Neuron (in vitro differentiated cells): ENCODE measurements around the gene CCHCR1.

Source experiments
- H2AFZ ChIP-seq: one replicate; pipeline ENCODE4 v1.6.1; 2013; ENCODE audit warnings: low read depth, mild to moderate bottlenecking, inconsistent platforms, low read length, moderate library complexity
- H3K27me3 ChIP-seq: one replicate; pipeline ENCODE4 v1.6.1; 2013; ENCODE audit warnings: low read length; ENCODE audit not compliant: insufficient read depth
- H3K36me3 ChIP-seq: one replicate; pipeline ENCODE4 v1.6.1; 2013; ENCODE audit warnings: low read length; ENCODE audit not compliant: insufficient read depth
- H3K4me1 ChIP-seq: one replicate; pipeline ENCODE4 v1.6.1; 2013; ENCODE audit warnings: low read length; ENCODE audit not compliant: insufficient read depth
- H3K4me3 ChIP-seq: 2 replicates; pipeline ENCODE4 v1.5.1; 2013; ENCODE audit warnings: mild to moderate bottlenecking, low read length, moderate library complexity
- H3K9me3 ChIP-seq: one replicate; pipeline ENCODE4 v1.6.1; 2013; ENCODE audit warnings: low read length

The CCHCR1 gene

DNA sequence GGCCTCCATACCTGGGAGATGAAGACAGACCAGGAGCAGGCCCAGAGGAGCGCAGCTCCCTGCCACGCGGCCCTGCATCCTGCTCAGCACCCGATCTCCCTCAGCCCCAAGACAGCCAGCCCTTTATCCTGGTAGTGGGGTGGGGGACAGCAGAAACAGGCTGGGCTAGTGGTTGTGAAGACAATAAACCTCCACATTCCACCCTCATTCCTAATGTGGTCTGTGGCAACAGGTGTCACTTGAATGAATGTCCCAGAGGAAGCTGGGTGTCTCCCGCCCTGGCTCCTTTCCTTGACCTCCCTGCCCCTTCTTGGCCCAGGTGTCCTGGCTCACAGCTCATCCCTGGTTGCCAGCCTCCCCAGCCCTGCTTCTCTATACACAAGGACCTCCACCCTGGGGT lies 45.1 kb downstream of the CCHCR1 start, which contains the start of gene C6orf15:
C6orf15 (minus strand) TSS at position 98 of the 400 bp plus-strand sequence; CDS start at position 78, 20 bp downstream.
- Histone ChIP-seq H3K36me3 (no peaks in the 10 kb centered on the region), H3K4me3 (no peak within 1 kb of the TSS), H3K27me3 (peaks cover 24% of the 10 kb centered on the region), H3K4me1 (no peaks in the 10 kb centered on the region), H2AFZ (no peak within 1 kb of the TSS), H3K9me3 (no peaks in the 10 kb centered on the region)

- no peaks in the 10 kb centered on the region for H3K36me3 ChIP-seq
- H3K4me3 ChIP-seq, result no peak overlapping the region
- no peak overlapping the region for H2AFZ ChIP-seq
- no peaks in the 10 kb centered on the region for H3K4me1 ChIP-seq
- peaks cover 23% of the 10 kb centered on the region for H3K27me3 ChIP-seq
- H3K9me3 ChIP-seq, result no peaks in the 10 kb centered on the region
Measured at GRCh38 chr6:31111712-31112111, 45.9 kb downstream of the CCHCR1 start.

GRCh38 chr6:31110825-31111582 lies 46.6 kb downstream of the CCHCR1 start:
- no peak overlapping the region for H2AFZ ChIP-seq
- peaks cover 23% of the 10 kb centered on the region for H3K27me3 ChIP-seq
- H3K9me3 ChIP-seq, result no peaks in the 10 kb centered on the region

DNA sequence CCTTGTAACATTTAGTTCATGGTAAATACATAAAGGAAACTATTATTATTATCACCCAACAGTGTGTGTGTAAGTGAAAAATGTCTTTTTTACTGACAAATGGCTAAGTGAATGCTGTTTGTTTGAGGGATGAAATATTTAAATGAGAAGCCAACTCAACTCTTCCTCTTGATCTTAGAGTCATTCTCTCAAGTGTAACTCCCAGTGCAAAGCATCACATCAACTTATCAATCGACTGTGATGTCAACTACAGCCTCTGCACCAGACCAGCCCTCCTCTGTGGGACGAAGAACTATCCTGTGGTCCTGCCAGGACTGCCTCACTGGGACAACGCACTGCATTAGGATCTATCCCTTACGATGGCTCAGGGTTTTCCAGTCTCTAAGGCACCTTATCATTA lies 50.5 kb downstream of the CCHCR1 start:
- Histone ChIP-seq H3K4me3 (no peak overlapping the region), H3K9me3 (no peaks in the 10 kb centered on the region), H2AFZ (no peak overlapping the region), H3K4me1 (no peaks in the 10 kb centered on the region), H3K36me3 (no peaks in the 10 kb centered on the region), H3K27me3 (peaks cover 12% of the 10 kb centered on the region)

More at GRCh38 chr6:31110825-31111582, 46.6 kb downstream of the CCHCR1 start:
- Histone ChIP-seq H3K36me3 (no peaks in the 10 kb centered on the region), H3K4me3 (no peak overlapping the region), H3K4me1 (no peaks in the 10 kb centered on the region)

DNA sequence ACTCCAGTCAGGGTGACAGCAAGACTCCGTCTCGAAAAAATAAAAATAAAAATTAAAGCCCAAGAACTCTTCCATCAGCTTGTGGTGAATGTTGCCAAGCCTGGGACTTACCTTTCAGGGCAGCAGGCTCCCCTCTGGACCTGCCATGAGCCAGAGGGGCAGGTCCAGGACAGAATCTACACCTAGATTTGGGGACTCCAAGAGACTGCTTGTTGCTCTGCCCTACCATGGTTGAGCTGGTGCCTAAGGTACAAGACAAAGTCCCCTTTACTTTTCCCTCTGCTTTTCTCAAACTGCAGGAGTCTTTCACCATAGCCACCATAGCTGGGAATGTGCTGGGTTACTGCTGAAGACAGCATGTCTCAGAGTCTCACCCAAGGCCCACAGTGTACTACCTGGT lies 54.5 kb downstream of the CCHCR1 start:
- no peaks in the 10 kb centered on the region for H3K4me1 ChIP-seq
- H3K9me3 ChIP-seq, result no peaks in the 10 kb centered on the region
- no peaks in the 10 kb centered on the region for H3K36me3 ChIP-seq
- peaks cover 2% of the 10 kb centered on the region for H3K27me3 ChIP-seq
- H3K4me3 ChIP-seq, result no peak overlapping the region
- H2AFZ ChIP-seq, result no peak overlapping the region

DNA sequence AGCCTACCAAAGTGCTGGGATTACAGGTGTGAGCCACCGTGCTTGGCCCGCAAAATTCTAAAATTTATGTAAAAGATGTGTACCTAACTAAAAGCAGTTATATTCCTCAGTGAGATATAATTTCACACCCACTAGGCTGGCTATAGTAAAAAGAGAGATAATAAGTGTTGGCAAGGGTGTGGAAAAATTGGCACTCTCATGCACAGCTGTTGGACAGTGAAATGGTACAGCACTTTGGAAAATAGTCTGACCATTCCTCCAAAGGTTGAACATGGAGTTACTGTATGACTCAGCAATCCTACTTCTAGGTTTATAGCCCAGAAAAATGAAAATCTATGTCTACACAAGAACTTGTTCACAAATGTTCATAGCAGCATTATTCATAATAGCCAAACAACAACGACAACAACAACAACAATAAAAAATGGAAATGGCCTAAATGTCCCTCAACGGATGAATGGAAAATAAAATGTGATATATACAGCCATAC lies 59.1 kb downstream of the CCHCR1 start:
- Histone ChIP-seq H3K9me3 (no peaks in the 10 kb centered on the region), H2AFZ (no peak overlapping the region), H3K4me3 (no peak overlapping the region), H3K4me1 (no peaks in the 10 kb centered on the region), H3K36me3 (no peaks in the 10 kb centered on the region), H3K27me3 (peaks cover 4% of the 10 kb centered on the region)

GRCh38 chr6:31096656-31097055 lies 60.9 kb downstream of the CCHCR1 start:
- Histone ChIP-seq H3K4me3 (no peak overlapping the region), H3K4me1 (peaks cover 2% of the 10 kb centered on the region), H2AFZ (no peak overlapping the region), H3K27me3 (peaks cover 4% of the 10 kb centered on the region), H3K36me3 (no peaks in the 10 kb centered on the region), H3K9me3 (no peaks in the 10 kb centered on the region)

DNA sequence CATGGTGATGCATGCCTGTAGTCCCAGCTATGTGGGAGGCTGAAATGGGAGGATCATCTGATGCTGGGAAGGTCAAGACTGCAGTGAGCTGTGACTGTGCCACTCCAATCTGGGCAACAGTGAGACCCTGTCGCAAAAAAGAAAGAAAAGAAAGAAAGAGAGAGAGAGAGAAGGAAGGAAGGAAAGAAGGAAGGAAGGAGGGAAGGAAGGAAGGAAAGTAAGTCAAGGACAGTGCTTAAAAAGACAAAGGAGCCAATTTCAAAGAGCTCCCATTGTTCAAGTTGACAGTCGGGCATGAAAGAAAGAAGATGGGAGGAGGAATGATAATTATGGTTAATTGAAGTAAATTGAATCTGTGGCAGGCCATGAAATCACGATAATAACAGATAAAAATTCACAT lies 61.4 kb downstream of the CCHCR1 start:
- peaks cover 2% of the 10 kb centered on the region for H3K4me1 ChIP-seq
- no peaks in the 10 kb centered on the region for H3K36me3 ChIP-seq
- no peak overlapping the region for H2AFZ ChIP-seq
- no peaks in the 10 kb centered on the region for H3K9me3 ChIP-seq
- no peak overlapping the region for H3K4me3 ChIP-seq
- peaks cover 4% of the 10 kb centered on the region for H3K27me3 ChIP-seq

DNA sequence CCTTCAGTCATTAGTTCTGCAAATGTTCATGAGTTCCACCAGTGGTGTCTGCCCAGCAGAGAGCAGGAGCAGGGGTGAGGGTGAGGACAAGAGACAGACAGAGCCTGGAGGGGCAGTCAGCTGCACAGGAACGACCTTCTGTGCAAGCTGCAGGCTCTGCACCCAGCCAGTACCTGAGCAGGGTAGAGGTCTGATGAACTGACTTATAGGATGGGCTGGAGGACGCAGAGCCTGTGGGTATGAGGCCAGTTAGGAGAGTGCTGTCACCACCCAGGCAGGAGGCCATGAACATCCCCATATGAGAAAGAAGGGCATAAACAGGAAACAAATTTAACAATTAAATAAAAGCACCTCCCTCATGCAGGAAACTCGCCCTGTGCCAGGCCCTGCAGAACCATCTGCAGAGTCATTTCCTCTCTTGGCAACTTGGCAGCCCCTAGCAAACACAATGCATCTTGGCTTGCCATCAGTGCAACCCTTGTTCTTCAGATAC lies 63.2 kb downstream of the CCHCR1 start:
- H3K27me3 ChIP-seq, result peaks cover 4% of the 10 kb centered on the region
- peaks cover 2% of the 10 kb centered on the region for H3K4me1 ChIP-seq
- H3K4me3 ChIP-seq, result no peak overlapping the region
- H3K9me3 ChIP-seq, result no peaks in the 10 kb centered on the region
- no peak overlapping the region for H2AFZ ChIP-seq
- no peaks in the 10 kb centered on the region for H3K36me3 ChIP-seq

DNA sequence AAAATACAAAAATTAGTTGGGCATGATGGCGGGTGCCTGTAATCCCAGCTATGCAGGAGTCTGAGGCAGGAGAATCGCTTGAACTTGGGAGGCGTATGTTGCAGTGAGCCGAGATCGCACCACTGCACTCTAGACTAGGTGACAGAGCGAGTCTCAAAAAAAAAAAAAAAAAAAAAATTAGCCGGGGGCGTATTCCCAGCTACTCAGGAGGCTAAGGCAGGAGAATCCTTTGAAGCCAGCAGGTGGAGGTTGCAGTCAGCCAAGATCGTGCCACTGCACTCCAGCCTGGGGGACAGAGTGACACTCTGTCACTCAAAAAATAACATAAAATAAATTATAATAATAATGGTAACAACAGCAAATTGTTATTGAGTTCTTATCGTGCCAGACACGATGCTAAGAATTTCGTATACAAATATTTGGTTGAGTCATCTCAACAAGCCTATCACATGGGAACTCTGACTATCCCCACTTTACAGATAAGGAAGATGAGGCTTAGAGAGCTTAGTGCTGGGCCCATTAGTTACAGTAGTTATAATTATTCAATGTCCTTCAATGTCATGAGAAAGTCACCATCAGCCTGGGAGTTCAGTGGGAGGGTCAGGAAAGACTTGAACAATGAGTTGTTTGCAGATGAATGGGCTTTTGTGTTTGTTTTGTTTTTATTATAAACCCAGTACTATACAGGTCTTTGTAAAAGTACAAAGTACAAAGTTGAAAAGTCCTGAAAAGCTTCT lies 64.7 kb downstream of the CCHCR1 start:
- Histone ChIP-seq H3K4me1 (peaks cover 2% of the 10 kb centered on the region), H3K4me3 (no peak overlapping the region), H3K36me3 (no peaks in the 10 kb centered on the region), H3K27me3 (peaks cover 4% of the 10 kb centered on the region), H2AFZ (no peak overlapping the region), H3K9me3 (no peaks in the 10 kb centered on the region)
